H1 (cell line): Measurements from ENCODE around the gene HSPD1. TPM values are rescaled to one million over a fixed set of nuclear protein-coding genes. Genes with fewer than 3 reads are reported as not detected.

Experiments used
- CTCF ChIA-PET: fragments of 300-600 bp; sonication (Branson Sonifier 250); formaldehyde crosslinking; loops from one replicate; lab custom pipeline; 2021; ENCODE audit not compliant: partially characterized antibody; lab: Charles Lee
- POLR2A ChIA-PET: fragments of 300-600 bp; sonication (Branson Sonifier 250); formaldehyde crosslinking; loops from one replicate; lab custom pipeline; 2021; ENCODE audit warnings: inconsistent platforms; ENCODE audit not compliant: partially characterized antibody; lab: Charles Lee
- DNase-seq, 2 experiments: peaks; one replicate each; pipeline versions ENCODE4 v3.0.0 to v3.0.0-alpha.2; 2010 to 2022; ENCODE audit warnings: low spot score in 2 of 2, low read depth in 1 of 2, mixed read lengths in 1 of 2
- FAIRE-seq: peaks from 2 replicates; lab custom pipeline; 2011; peaks lifted over from hg19 to GRCh38; lab: Jason Lieb, UNC
- H2AFZ ChIP-seq: 2 replicates; pipeline ENCODE4 v1.8.1; 2012; ENCODE audit warnings: low read length, inconsistent platforms
- H2AK5ac ChIP-seq: 2 replicates; pipeline ENCODE4 v1.6.1; 2013; ENCODE audit warnings: low read depth, low read length
- H2BK120ac ChIP-seq: replicated peaks from 2 replicates; pipeline ENCODE3; 2013; ENCODE audit warnings: low read depth, low read length, inconsistent platforms
- H2BK12ac ChIP-seq: 2 replicates; pipeline ENCODE4 v1.6.1; 2013; ENCODE audit warnings: low read depth, low read length
- H2BK15ac ChIP-seq: 2 replicates; pipeline ENCODE4 v1.6.1; 2013; ENCODE audit warnings: low read length
- H2BK20ac ChIP-seq: 2 replicates; pipeline ENCODE4 v1.6.1; 2013; ENCODE audit warnings: low read length
- H2BK5ac ChIP-seq: 2 replicates; pipeline ENCODE4 v1.6.1; 2013; ENCODE audit warnings: low read depth, low read length
- H3K14ac ChIP-seq: 2 replicates; pipeline ENCODE4 v1.6.1; 2013; ENCODE audit warnings: inconsistent platforms; ENCODE audit not compliant: insufficient read length
- H3K18ac ChIP-seq: 2 replicates; pipeline ENCODE4 v1.6.1; 2013; ENCODE audit warnings: low read length; ENCODE audit errors: extremely low read depth
- H3K23ac ChIP-seq: 2 replicates; pipeline ENCODE4 v1.6.1; 2013; ENCODE audit warnings: inconsistent platforms; ENCODE audit not compliant: insufficient read length
- H3K23me2 ChIP-seq: 2 replicates; pipeline ENCODE4 v1.6.1; 2013; ENCODE audit warnings: low read depth, low read length
- H3K27ac ChIP-seq: 2 replicates; pipeline ENCODE4 v1.6.1; 2011; ENCODE audit warnings: low read depth, low read length, inconsistent platforms
- H3K27me3 ChIP-seq, 4 experiments: replicated peaks in 1 of 4; 1 replicate in 1 of 4; 2 replicates in 3 of 4; pipeline versions ENCODE4 v1.6.1 to v1.8.1; 2011 to 2013; ENCODE audit warnings: low read length in 3 of 4, mild to moderate bottlenecking in 3 of 4, inconsistent platforms in 2 of 4, mixed read lengths in 2 of 4, moderate library complexity in 1 of 4; ENCODE audit not compliant: control insufficient read depth in 3 of 4, insufficient read depth in 3 of 4; ENCODE audit errors: extremely low read depth in 1 of 4
- H3K36me3 ChIP-seq, 4 experiments: 2 replicates each; pipeline versions ENCODE4 v1.6.1 to v1.8.1; 2011 to 2013; ENCODE audit warnings: mild to moderate bottlenecking in 4 of 4, low read length in 3 of 4, moderate library complexity in 2 of 4, control low read depth in 1 of 4, inconsistent platforms in 1 of 4; ENCODE audit not compliant: insufficient read depth in 4 of 4, control insufficient read depth in 2 of 4
- H3K4ac ChIP-seq: replicated peaks from 2 replicates; pipeline ENCODE3; 2013; ENCODE audit warnings: low read length, low read depth, mixed read lengths, inconsistent platforms; ENCODE audit not compliant: insufficient read length
- H3K4me1 ChIP-seq, 4 experiments: replicated peaks in 1 of 4; 1 replicate in 1 of 4; 2 replicates in 3 of 4; pipeline versions ENCODE4 v1.6.1 to v1.8.1; 2011 to 2013; ENCODE audit warnings: low read length in 3 of 4, inconsistent platforms in 2 of 4, mixed read lengths in 1 of 4; ENCODE audit not compliant: insufficient read depth in 4 of 4, control insufficient read depth in 3 of 4
- H3K4me2 ChIP-seq, 2 experiments: 2 replicates each; pipeline versions ENCODE4 v1.6.1 to v1.8.1; 2011 to 2013; ENCODE audit warnings: low read depth in 2 of 2, low read length in 2 of 2, control low read depth in 1 of 2, inconsistent platforms in 1 of 2, mild to moderate bottlenecking in 1 of 2; ENCODE audit not compliant: insufficient read depth in 1 of 2
- H3K4me3 ChIP-seq, 4 experiments: fragments of 200-600, 300-600 bp in 1 of 4; sonication (generic), shearing (Covaris generic), sonication (Bioruptor Twin) in 1 of 4; 2 replicates each; pipeline versions ENCODE4 v1.5.1 to v1.8.1; 2011 to 2016; ENCODE audit warnings: low read length in 4 of 4, low read depth in 3 of 4, control low read depth in 2 of 4, inconsistent platforms in 2 of 4, mild to moderate bottlenecking in 2 of 4, mixed read lengths in 1 of 4, moderate library complexity in 1 of 4; ENCODE audit not compliant: insufficient read depth in 2 of 4; ENCODE audit errors: extremely low read depth in 1 of 4
- H3K56ac ChIP-seq: replicated peaks from 2 replicates; pipeline ENCODE3; 2013; ENCODE audit warnings: low read depth, mild to moderate bottlenecking, mixed read lengths, low read length, inconsistent platforms; ENCODE audit not compliant: insufficient read length
- H3K79me1 ChIP-seq: 2 replicates; pipeline ENCODE4 v1.6.1; 2013; ENCODE audit warnings: low read depth, low read length, control low read depth
- H3K79me2 ChIP-seq, 2 experiments: 2 replicates each; pipeline versions ENCODE4 v1.6.1 to v1.8.1; 2012 to 2013; ENCODE audit warnings: low read length in 2 of 2, mild to moderate bottlenecking in 2 of 2, inconsistent platforms in 1 of 2; ENCODE audit not compliant: insufficient read depth in 2 of 2, control insufficient read depth in 1 of 2
- H3K9ac ChIP-seq, 4 experiments: replicated peaks in 1 of 4; 1 replicate in 1 of 4; 2 replicates in 3 of 4; pipeline versions ENCODE4 v1.6.1 to v1.8.1; 2011 to 2013; ENCODE audit warnings: low read depth in 3 of 4, low read length in 3 of 4, control low read depth in 2 of 4, mild to moderate bottlenecking in 2 of 4, moderate library complexity in 2 of 4, inconsistent platforms in 1 of 4; ENCODE audit errors: extremely low read depth in 1 of 4
- H3K9me3 ChIP-seq, 2 experiments: 2 replicates each; pipeline versions ENCODE4 v1.6.1 to v1.8.1; 2012 to 2013; ENCODE audit warnings: mild to moderate bottlenecking in 2 of 2, moderate library complexity in 2 of 2, control low read depth in 1 of 2, inconsistent platforms in 1 of 2, low read depth in 1 of 2, low read length in 1 of 2, mixed read lengths in 1 of 2; ENCODE audit not compliant: insufficient read depth in 2 of 2
- H4K20me1 ChIP-seq, 2 experiments: replicated peaks in 1 of 2; 2 replicates each; pipeline versions ENCODE3 to v1.8.1; 2011 to 2013; ENCODE audit warnings: inconsistent platforms in 2 of 2, low read length in 2 of 2, mild to moderate bottlenecking in 1 of 2; ENCODE audit not compliant: insufficient read depth in 2 of 2, control insufficient read depth in 1 of 2
- H4K5ac ChIP-seq: 2 replicates; pipeline ENCODE4 v1.6.1; 2013; ENCODE audit warnings: low read length, low read depth, mixed read lengths, inconsistent platforms; ENCODE audit not compliant: insufficient read length
- H4K8ac ChIP-seq: 2 replicates; pipeline ENCODE4 v1.8.0; 2013; ENCODE audit warnings: mild to moderate bottlenecking, moderate library complexity, low read length, inconsistent platforms; ENCODE audit not compliant: insufficient read depth; ENCODE audit errors: extremely low read depth
- H4K91ac ChIP-seq: replicated peaks from 2 replicates; pipeline ENCODE3; 2013; ENCODE audit warnings: low read length, mixed read lengths, inconsistent platforms; ENCODE audit not compliant: insufficient read length
- CHD2 ChIP-seq: IDR thresholded peaks from 2 replicates; pipeline ENCODE4 v1.6.1; 2012; ENCODE audit warnings: low read length, improper control_type of control experiment
- E2F6 ChIP-seq: IDR thresholded peaks from 2 replicates; pipeline ENCODE4 v1.6.1; 2012; ENCODE audit warnings: inconsistent platforms
- EGR1 ChIP-seq: IDR thresholded peaks from 2 replicates; pipeline ENCODE4 v1.6.1; 2011; ENCODE audit warnings: low read depth, low read length, borderline replicate concordance
- EP300 ChIP-seq, 2 experiments: IDR thresholded peaks; 1 replicate in 1 of 2; 2 replicates in 1 of 2; pipeline ENCODE4 v1.6.1; 2011 to 2012; ENCODE audit warnings: low read depth in 2 of 2, low read length in 2 of 2, mild to moderate bottlenecking in 2 of 2, borderline replicate concordance in 1 of 2, inconsistent platforms in 1 of 2, moderate library complexity in 1 of 2
- HDAC6 ChIP-seq: IDR thresholded peaks from one replicate; pipeline ENCODE4 v1.7.1; 2012; ENCODE audit warnings: low read depth, mild to moderate bottlenecking, inconsistent platforms, low read length, moderate library complexity
- NRF1 ChIP-seq: IDR thresholded peaks from 2 replicates; pipeline ENCODE4 v1.6.1; 2011; ENCODE audit warnings: mild to moderate bottlenecking, low read depth, low read length, improper control_type of control experiment
- POLR2AphosphoS5 ChIP-seq: IDR thresholded peaks from 2 replicates; pipeline ENCODE4 v1.6.1; 2011; ENCODE audit warnings: low read depth, low read length
- POU5F1 ChIP-seq: IDR thresholded peaks from 2 replicates; pipeline ENCODE4 v1.6.1; 2011; ENCODE audit warnings: low read depth, mild to moderate bottlenecking, low read length, moderate library complexity
- RXRA ChIP-seq: IDR thresholded peaks from 2 replicates; pipeline ENCODE4 v1.6.1; 2011; ENCODE audit warnings: low read depth, mild to moderate bottlenecking, low read length, moderate library complexity; ENCODE audit not compliant: insufficient read depth
- SIN3A ChIP-seq, 2 experiments: IDR thresholded peaks in 1 of 2; conservative IDR thresholded peaks in 1 of 2; 2 replicates each; pipeline ENCODE4 v1.6.1; 2011 to 2012; ENCODE audit warnings: low read length in 2 of 2, improper control_type of control experiment in 1 of 2, low read depth in 1 of 2, mild to moderate bottlenecking in 1 of 2
- SP1 ChIP-seq: IDR thresholded peaks from 2 replicates; pipeline ENCODE4 v1.6.1; 2011; ENCODE audit warnings: low read depth, low read length
- SUZ12 ChIP-seq: fragments of 200-600 bp; sonication (generic); IDR thresholded peaks from 2 replicates; pipeline ENCODE4 v1.6.1; 2012; ENCODE audit warnings: mild to moderate bottlenecking, inconsistent platforms, low read length, moderate library complexity, mixed read lengths
- TAF1 ChIP-seq: IDR thresholded peaks from 2 replicates; pipeline ENCODE4 v1.6.1; 2011; ENCODE audit warnings: mild to moderate bottlenecking, low read depth, low read length
- TEAD4 ChIP-seq: IDR thresholded peaks from 2 replicates; pipeline ENCODE4 v1.6.1; 2012; ENCODE audit warnings: low read depth, low read length, inconsistent platforms, mixed read lengths
- WGBS, 2 experiments: shearing (Covaris generic) in 1 of 2; methylation state at CpG; one replicate each; pipeline versions ENCODE4 v1.1.6 to v1.1.7; 2013 to 2015; ENCODE audit warnings: low lambda C conversion rate in 2 of 2, mixed read lengths in 2 of 2, inconsistent platforms in 1 of 2, low coverage in 1 of 2, missing lambda C conversion rate in 1 of 2; ENCODE audit not compliant: insufficient replicate concordance in 2 of 2, insufficient coverage in 1 of 2, insufficient read length in 1 of 2; ENCODE audit errors: extremely low coverage in 1 of 2, missing lambda C conversion rate in 1 of 2; 5-methylcytosine and 5-hydroxymethylcytosine counted together
- polyA plus RNA-seq, 7 experiments: library from polyadenylated mRNA; depleted of rRNA in 3 of 7; stranded (reverse) in 5 of 7; unstranded in 2 of 7; fragments of >200 nt in 5 of 7; fragments of 200-250 nt in 2 of 7; gene quantifications; 1 replicate in 5 of 7; 2 replicates in 1 of 7; 4 replicates in 1 of 7; pipeline versions ENCODE4 v1.2.1 to v1.2.3, GENCODE V29; 2011 to 2013; ENCODE audit warnings: missing spikeins in 2 of 7, mixed read lengths in 2 of 7
- total RNA-seq: library from RNA; stranded (reverse); fragmentation: NEBNext Ultra II Directional; extraction: Animal tissue kit (Norgen Biotek cat#: 25700); gene quantifications from 2 replicates; pipeline ENCODE4 v1.2.1, GENCODE V29; 2021

Gene HSPD1
- total and polyA plus RNA-seq, 2 of the 8 experiments (the other 6 are each of a cell fraction or from before 2014, with no cell fraction given), result 221 to 1,108 TPM

- ChIA-PET CTCF (interaction anchor here (1.5 kb wide), 1 partner anchor 10 kb away, joined by 4 read pairs; no protein-coding TSS in a partner anchor), POLR2A (interaction anchor here (1.0 to 15.2 kb wide), 4 partner anchors 12 to 74 kb away, joined by 3 to 270 read pairs (median 74); partner anchors contain the start of gene MOB4)
- Histone ChIP-seq H3K4me3 (peak overlapping the region in 1 of 4 experiments; percentile 86; a peak in 1 of 8 replicates), H3K23ac (no peak overlapping the region), H2BK12ac (no peak overlapping the region), H3K23me2 (peaks cover 4% of the 10 kb centered on the region; the same call in 1 of the 2 replicates), H3K27ac (no peak overlapping the region), H2AFZ (no peak overlapping the region), H4K91ac (no peak overlapping the region), H3K18ac (no peak overlapping the region), H2BK120ac (no peak overlapping the region), H2BK20ac (no peak overlapping the region), H3K4ac (no peak overlapping the region), H2BK15ac (no peak overlapping the region), H3K56ac (no peak overlapping the region), H3K14ac (no peak overlapping the region), H2BK5ac (no peak overlapping the region), H3K9ac (no peak overlapping the region), H3K9me3 (no peaks in the 10 kb centered on the region), H3K27me3 (no peaks in the 10 kb centered on the region), H3K36me3 (peaks cover 6 to 52% (median 21%) of the 10 kb centered on the region in 4 experiments), H4K8ac (no peak overlapping the region), H4K5ac (no peak overlapping the region), H3K79me2 (peaks cover 32 to 62% of the 10 kb centered on the region in 2 experiments), H2AK5ac (no peak overlapping the region), H3K4me1 (peaks cover 1 to 6% (median 3%) of the 10 kb centered on the region in 4 experiments; a peak in 5 of 7 replicates), H3K4me2 (0 out of 4 replicates have a peak overlapping the region, but pooled peaks of 1 of the 2 experiments have one; percentile 66), H4K20me1 (peaks cover 7 to 9% of the 10 kb centered on the region in 2 experiments), H3K79me1 (no peaks in the 10 kb centered on the region)
- no peak for FAIRE-seq
- DNase-seq, result no peak
- WGBS, 2 experiments, result 93% methylated on average over 4 of the region's 4 CpGs; no CpG with 5 or more reads in 1 of the 2 experiments
- TF ChIP-seq HDAC6, result no peak
- no peak for TF ChIP-seq NRF1
- TF ChIP-seq SP1, result no peak
- no peak for TF ChIP-seq TAF1
- no peak for TF ChIP-seq POLR2AphosphoS5
- TF ChIP-seq POU5F1, result no peak
- TF ChIP-seq SIN3A (conservative IDR thresholded peaks at IDR 0.05 in 1 of 2, IDR thresholded peaks at IDR 0.05 in 1 of 2; ENCODE audit: low read depth in 1 of 2, low read length in 2 of 2), result no peak
- no peak for TF ChIP-seq CHD2
- TF ChIP-seq EP300 (IDR thresholded peaks at IDR 0.05; ENCODE audit: borderline replicate concordance in 1 of 2, low read depth in 2 of 2, low read length in 2 of 2), result no peak
- TF ChIP-seq SUZ12, result no peak
- TF ChIP-seq E2F6, result no peak
- no peak for TF ChIP-seq TEAD4
- no peak for TF ChIP-seq EGR1
- no peak for TF ChIP-seq RXRA
Observed at GRCh38 chr2:197502685-197503084, 3.0 kb upstream of the HSPD1 start.
